Right atrium auricular region (tissue), 2 donors: ENCODE results near the gene CNOT4. TPM values are rescaled to one million over a fixed set of nuclear protein-coding genes. Genes with fewer than 3 reads are reported as not detected.

Experiments
- DNase-seq: peaks from one replicate; pipeline ENCODE4 v3.0.0-alpha.2; 2019; ENCODE audit warnings: low spot score
- H3K27ac ChIP-seq, 2 donors: fragments of 200-600 bp; sonication (generic); 1 replicate in 1 of 2; 2 replicates in 1 of 2; pipeline ENCODE4 v1.5.1; 2016 to 2019
- H3K27me3 ChIP-seq, 2 donors: fragments of 200-600 bp; sonication (generic); one replicate each; pipeline versions ENCODE4 v1.5.1 to v1.6.0; 2017 to 2019
- H3K36me3 ChIP-seq: fragments of 200-600 bp; sonication (generic); one replicate; pipeline ENCODE4 v1.5.1; 2016
- H3K4me1 ChIP-seq, 2 donors: fragments of 200-600 bp; sonication (generic); one replicate each; pipeline versions ENCODE4 v1.5.1 to v1.6.0; 2017 to 2019
- H3K4me3 ChIP-seq, 2 donors: fragments of 200-600 bp; sonication (generic); 1 replicate in 1 of 2; 2 replicates in 1 of 2; pipeline ENCODE4 v1.5.1; 2017 to 2019; ENCODE audit warnings: mild to moderate bottlenecking in 1 of 2, moderate library complexity in 1 of 2
- H3K9me3 ChIP-seq, 2 donors: fragments of 200-600 bp; sonication (generic); one replicate each; pipeline ENCODE4 v1.5.1; 2019
- total RNA-seq, 2 donors: library from RNA; depleted of rRNA; stranded (reverse); fragments of >200 nt; gene quantifications; one replicate each; pipeline ENCODE4 v1.1.0, GENCODE V29; 2016
- TF ChIP-seq, protein P1 (sequence below), 2 donors: fragments of 200-600 bp; sonication (generic); IDR thresholded peaks; one replicate each; pipeline ENCODE4 v1.5.1; 2019; ENCODE audit warnings: antibody characterized with exemption in 2 of 2

CNOT4 gene
- total RNA-seq, 2 donors from 2014 or later, result 23.3 to 25.3 TPM

DNA sequence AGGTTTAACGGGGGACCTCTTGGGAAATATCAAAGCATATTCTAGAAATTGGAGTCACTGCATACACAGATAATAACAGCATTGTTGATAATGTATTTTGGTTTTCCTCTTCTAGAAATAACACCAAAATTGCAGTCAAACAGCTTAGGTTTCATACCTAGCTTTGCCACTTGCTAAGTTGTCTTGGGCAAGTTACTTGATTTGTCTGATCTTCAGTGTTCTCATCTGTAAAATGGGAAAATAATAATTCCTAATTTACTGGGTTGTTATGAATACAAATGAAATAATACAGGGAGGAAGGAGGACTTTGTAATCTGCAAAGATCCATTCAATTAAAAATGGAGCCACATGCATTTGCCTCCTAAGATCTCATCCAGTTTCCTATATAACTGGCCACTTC lies 27.6 kb upstream of the CNOT4 start:
- Histone ChIP-seq H3K4me3 (no peak overlapping the region), H3K27ac (no peak overlapping the region), H3K4me1 (no peaks in the 10 kb centered on the region), H3K27me3 (no peaks in the 10 kb centered on the region), H3K36me3 (no peaks in the 10 kb centered on the region), H3K9me3 (no peaks in the 10 kb centered on the region)
- TF ChIP-seq, protein P1, sequence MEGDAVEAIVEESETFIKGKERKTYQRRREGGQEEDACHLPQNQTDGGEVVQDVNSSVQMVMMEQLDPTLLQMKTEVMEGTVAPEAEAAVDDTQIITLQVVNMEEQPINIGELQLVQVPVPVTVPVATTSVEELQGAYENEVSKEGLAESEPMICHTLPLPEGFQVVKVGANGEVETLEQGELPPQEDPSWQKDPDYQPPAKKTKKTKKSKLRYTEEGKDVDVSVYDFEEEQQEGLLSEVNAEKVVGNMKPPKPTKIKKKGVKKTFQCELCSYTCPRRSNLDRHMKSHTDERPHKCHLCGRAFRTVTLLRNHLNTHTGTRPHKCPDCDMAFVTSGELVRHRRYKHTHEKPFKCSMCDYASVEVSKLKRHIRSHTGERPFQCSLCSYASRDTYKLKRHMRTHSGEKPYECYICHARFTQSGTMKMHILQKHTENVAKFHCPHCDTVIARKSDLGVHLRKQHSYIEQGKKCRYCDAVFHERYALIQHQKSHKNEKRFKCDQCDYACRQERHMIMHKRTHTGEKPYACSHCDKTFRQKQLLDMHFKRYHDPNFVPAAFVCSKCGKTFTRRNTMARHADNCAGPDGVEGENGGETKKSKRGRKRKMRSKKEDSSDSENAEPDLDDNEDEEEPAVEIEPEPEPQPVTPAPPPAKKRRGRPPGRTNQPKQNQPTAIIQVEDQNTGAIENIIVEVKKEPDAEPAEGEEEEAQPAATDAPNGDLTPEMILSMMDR (IDR thresholded peaks at IDR 0.05), result no peak
- DNase-seq, result no peak

DNA sequence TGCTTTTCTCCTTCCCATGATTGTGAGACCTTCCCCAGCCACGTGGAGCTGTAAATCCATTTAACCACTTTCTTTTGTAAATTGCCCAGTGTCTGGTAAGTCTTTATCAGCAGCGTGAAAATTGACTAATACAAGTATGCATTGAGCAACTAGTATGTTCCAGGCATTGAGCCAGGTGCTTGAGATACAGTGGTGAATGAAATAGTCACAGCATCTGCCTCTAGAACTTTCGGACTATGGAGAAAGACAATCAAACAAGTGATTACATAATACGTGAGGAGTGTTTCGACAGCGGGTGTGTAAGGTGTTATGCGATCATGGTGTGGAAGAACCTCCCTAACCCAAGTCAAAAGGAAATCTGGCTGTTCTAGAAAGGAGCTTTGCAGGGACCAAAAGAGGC lies 26.2 kb upstream of the CNOT4 start:
- Histone ChIP-seq H3K27me3 (no peaks in the 10 kb centered on the region), H3K36me3 (no peaks in the 10 kb centered on the region), H3K9me3 (no peaks in the 10 kb centered on the region), H3K4me3 (no peak overlapping the region), H3K4me1 (no peaks in the 10 kb centered on the region), H3K27ac (no peak overlapping the region)
- TF ChIP-seq, protein P1 (IDR thresholded peaks at IDR 0.05), result no peak
- peak; percentile 56 for DNase-seq

DNA sequence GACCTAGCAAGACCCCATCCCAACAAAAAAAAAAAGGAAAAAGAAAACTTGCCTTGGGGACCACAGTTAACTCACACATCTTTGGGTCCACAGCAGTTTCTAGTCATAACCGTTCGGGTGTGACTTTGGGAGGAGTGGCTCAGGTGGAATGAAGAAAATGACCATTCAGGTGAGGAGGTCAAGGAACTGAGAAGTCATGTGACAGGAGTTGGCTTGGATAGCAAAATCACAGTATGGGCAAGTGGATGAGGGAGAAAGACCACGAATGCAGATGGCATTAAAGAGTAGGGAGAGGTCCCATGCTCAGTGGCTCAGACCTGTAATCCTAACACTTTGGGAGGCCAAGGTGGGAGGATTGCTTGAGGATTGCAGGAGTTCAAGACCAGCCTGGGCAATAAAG lies 17.1 kb upstream of the CNOT4 start:
- TF ChIP-seq, protein P1 (IDR thresholded peaks at IDR 0.05), result no peak
- no peak overlapping the region for H3K4me3 ChIP-seq
- no peak for DNase-seq

DNA sequence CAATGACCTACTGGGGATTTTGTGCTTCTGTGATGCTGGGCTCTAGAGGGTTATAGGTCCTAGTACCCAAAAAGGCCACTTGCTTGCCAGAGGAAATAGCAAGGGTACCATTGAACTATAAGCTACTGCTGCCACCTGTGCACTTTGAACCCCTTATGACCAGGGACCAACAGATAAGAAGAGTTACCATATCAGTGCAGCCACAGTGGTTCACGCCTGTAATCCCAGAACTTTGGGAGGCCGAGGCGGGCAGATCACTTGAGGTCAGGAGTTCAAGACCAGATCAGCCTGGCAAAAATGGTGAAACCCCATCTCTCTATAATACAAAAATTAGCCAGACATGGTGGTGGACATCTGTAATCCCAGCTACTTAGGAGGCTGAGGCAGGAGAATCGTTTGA lies 15.5 kb upstream of the CNOT4 start:
- TF ChIP-seq, protein P1 (IDR thresholded peaks at IDR 0.05), result no peak

More for the DNA sequence above, 17.1 kb upstream of the CNOT4 start:
- Histone ChIP-seq H3K36me3 (no peaks in the 10 kb centered on the region), H3K27me3 (no peaks in the 10 kb centered on the region), H3K4me1 (no peaks in the 10 kb centered on the region), H3K27ac (no peak overlapping the region), H3K9me3 (no peaks in the 10 kb centered on the region)

DNA sequence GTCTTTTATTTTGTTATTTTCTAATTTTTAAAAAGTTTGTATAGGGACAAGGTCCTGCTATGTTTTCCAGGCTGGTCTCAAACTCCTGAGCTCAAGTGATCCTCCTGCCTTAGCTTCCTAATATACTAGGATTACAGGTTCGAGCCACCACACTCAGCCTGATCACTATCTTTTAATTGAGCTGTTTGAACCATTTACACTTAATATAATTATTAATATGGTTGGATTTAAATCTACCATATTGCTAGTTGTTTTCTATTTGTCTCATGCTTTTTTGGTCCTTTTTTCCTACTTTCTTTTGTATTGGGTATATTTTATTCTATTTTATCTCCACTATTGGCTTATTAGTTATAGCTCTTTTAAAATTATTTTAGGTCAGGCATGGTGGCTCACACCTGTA lies 13.2 kb upstream of the CNOT4 start:
- H3K27me3 ChIP-seq, result no peaks in the 10 kb centered on the region
- TF ChIP-seq, protein P1 (IDR thresholded peaks at IDR 0.05), result no peak
- H3K27ac ChIP-seq, result no peak overlapping the region
- H3K4me3 ChIP-seq, result no peak overlapping the region
- DNase-seq, result no peak
- no peaks in the 10 kb centered on the region for H3K9me3 ChIP-seq
- H3K4me1 ChIP-seq, result no peaks in the 10 kb centered on the region
- no peaks in the 10 kb centered on the region for H3K36me3 ChIP-seq

More for the DNA sequence above, 15.5 kb upstream of the CNOT4 start:
- H3K36me3 ChIP-seq, result no peaks in the 10 kb centered on the region
- no peaks in the 10 kb centered on the region for H3K9me3 ChIP-seq
- no peaks in the 10 kb centered on the region for H3K4me1 ChIP-seq
- no peak for DNase-seq
- no peak overlapping the region for H3K27ac ChIP-seq
- no peak overlapping the region for H3K4me3 ChIP-seq
- no peaks in the 10 kb centered on the region for H3K27me3 ChIP-seq

DNA sequence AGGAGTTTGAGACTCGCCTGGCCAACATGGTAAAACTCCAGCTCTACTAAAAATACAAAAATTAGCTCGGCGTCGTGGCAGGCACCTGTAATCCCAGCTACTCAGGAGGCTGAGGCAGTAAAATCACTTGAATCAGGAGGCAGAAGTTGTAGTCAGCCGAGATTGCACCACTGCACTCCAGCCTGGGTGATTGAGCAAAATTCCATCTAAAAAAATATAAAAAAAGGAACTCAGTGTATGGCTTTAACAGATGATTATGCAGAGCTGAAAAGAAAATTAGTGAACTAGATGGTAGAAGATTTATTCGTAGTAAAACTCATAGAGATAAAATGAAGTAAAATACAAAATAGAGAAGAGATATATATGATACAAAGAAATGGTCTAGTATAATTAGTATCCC lies 12.6 kb upstream of the CNOT4 start:
- Histone ChIP-seq H3K4me3 (no peak overlapping the region), H3K27ac (no peak overlapping the region), H3K4me1 (no peaks in the 10 kb centered on the region), H3K27me3 (no peaks in the 10 kb centered on the region), H3K36me3 (no peaks in the 10 kb centered on the region), H3K9me3 (no peaks in the 10 kb centered on the region)
- TF ChIP-seq, protein P1 (IDR thresholded peaks at IDR 0.05), result no peak
- DNase-seq, result no peak
